ENCODE data around the gene KHNYN.

DNA sequence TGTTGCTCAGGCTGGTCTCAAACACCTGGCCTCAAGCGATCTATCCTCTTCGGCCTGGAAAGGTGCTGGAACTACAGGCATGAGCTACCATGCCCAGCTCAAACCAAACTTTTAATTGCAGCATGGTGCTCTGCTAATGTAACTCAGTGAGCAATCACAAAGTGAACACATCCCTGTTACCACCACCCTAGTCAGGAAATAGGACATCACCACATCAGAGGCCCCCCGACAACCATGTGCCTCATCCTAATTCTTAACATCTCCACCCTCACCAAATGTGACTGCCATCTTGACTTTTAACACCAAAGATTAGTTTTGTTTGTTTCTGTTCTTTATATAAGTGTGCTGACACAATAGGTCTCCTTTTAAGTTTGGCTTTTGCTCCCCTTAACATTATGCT, 35.6 kb downstream of the KHNYN start:
- TF ChIP-seq CTCF (IDR thresholded peaks at IDR 0.05) = no peak
- no peak for TF ChIP-seq POLR2A (IDR thresholded peaks at IDR 0.05)
